GM19351 (cell line): Measurements from ENCODE around the gene CENPE.
A peak's percentile ranks its signal among the peaks of the same experiment; 100 is the strongest.

Experiments used
- ATAC-seq: cut with Tn5 transposase; IDR thresholded peaks from one replicate; pipeline ENCODE4 v1.9.1; 2021; ENCODE audit warnings: mild to moderate bottlenecking, moderate library complexity; ENCODE audit not compliant: unreplicated experiment

CENPE gene

DNA sequence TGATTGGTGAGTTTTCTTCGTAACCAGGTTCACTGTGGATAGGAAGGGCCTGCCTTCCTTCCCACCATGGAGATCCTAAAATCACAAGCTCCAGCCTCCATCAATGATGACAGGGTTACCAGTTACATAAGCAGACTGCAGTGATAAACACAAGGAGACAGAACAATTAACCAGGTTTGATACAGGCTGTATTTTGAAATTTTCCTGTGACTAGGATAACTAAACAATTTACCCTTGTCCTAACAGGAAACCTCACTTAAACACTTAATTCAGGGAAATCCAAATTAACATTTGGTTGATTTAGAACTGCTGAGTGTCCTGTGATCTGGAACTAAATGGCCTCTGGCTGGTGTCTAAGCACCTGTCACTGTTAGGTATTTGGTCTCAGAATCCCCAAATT, 118.5 kb downstream of the CENPE start:
- no peak for ATAC-seq

DNA sequence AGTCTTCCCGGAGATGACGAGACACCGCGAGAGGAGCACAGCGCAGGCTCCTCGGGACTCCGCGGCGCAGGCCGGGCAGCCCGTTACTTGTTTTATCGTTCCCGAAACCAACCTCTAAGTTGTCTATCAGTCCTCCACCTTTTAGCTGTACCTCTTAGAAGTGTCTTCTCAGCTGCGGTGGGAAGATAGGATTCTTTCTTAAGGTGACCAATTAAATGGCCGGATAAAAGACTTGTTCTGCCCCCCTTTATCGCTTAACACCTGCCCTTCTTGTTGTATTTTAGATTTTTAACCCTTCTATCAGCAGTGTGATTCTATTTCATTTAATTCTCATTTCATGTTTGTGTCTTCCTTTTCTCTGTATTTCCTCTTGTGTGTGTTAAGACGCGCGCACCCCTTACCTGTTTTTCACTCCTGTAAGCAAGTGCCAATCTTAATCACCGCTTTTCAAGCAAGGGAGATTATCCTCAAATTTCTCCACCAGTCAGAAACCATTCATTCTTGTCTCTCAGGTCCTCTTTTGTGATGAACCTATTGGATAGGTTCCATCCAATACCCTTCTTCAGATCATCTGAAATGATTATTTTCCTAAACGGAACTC, 121.3 kb downstream of the CENPE start, which contains the start of gene SLC9B2:
Gene SLC9B2 (minus strand): TSS at position 15 of the 601 bp plus-strand sequence. CDS start 9,211 bp downstream, outside the sequence.
- ATAC-seq, result peak; percentile 46

DNA sequence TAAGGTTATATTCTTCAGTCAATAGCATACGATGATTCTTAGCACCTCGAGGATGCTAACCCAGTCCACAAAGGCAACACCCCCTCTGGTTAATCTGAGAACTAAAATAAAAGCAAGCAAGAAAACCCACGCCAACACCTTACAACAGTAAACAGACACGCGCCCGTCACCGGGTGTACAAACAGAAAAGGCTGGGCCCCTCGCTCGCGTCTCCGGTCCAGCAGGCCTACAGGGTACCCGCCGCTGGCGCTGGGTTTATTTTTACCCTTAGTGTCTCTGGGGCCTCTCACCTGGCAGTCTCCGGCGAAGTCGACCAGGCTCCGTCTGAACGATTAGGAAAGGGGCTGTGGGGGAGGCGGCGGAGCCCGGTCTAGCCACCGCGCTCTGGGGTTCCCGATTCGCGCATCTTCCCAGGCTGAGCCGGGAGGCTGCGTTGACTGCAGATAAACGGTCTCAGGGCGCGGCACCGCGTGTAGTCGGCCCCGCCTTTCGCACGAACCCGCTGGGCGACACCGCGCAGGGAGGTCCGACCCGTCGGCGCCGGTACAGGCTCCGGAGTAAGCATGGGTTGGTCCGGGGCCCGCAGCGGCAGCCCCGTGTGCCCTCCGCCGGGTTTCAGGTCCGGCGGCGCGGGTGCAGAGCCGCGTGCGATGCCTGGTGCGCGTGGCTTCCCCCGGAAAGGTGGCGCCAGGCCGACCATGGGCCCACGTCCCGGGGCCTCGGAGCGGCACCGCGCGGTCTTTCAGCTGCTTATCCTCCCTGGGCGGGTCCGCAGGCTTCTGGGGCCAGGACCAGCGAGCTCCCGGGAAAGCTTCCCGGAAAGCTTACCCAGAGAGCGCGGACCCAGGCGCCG, 122.0 kb downstream of the CENPE start:
- ATAC-seq, result peak; percentile 60

DNA sequence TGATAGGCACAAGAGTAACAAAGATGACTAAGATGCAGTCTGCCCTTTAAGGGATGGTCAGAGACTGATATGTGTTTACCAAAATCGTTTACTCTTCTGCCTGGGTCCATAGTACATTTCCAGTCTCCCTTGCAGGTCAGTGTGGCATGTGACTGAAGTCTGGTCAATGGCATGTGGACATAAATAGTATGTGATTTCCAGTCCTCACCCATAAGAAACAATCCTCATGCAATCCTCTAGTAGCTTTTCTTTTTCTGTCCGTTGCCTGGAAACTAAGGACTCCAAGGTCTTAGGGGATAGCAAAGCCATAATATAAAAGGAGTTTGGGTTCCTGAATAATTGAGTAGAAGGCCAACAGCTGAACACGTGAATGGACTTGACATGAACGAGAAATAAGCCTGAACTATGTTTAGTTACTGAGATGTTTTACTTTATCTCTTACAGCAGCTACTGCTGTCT, 122.7 kb downstream of the CENPE start:
- peak; percentile 0 for ATAC-seq

DNA sequence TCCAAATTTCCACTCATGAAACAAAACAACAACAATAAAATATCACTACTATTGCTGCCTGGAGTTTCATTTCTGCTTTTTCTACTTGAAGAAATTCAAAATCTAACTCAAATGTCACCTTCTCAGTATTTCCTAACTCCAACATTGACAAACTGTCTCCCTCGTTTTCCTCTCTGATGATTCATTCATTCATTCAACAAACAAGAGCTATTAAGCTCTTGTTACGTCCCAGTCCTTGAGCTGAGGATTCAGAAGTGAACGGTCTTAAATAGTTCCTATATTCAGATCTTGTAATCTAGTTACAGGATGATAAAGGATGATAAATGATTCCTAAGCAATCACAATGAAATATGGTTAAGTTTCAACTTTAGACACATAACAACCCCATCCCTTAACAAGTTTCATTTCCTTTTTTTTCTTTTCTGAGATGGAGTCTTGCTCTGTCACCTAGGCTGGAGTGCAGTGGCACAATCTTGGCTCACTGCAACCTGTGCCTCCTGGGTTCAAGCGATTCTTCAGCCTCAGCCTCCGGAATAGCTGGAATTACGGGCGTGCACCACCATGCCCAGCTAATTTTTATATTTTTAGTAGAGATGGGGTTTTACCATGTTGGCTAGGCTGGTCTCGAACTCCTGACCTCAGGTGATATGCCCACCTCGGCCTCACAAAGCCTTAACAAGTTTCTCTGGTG, 123.3 kb downstream of the CENPE start:
- ATAC-seq, result peak; percentile 33

DNA sequence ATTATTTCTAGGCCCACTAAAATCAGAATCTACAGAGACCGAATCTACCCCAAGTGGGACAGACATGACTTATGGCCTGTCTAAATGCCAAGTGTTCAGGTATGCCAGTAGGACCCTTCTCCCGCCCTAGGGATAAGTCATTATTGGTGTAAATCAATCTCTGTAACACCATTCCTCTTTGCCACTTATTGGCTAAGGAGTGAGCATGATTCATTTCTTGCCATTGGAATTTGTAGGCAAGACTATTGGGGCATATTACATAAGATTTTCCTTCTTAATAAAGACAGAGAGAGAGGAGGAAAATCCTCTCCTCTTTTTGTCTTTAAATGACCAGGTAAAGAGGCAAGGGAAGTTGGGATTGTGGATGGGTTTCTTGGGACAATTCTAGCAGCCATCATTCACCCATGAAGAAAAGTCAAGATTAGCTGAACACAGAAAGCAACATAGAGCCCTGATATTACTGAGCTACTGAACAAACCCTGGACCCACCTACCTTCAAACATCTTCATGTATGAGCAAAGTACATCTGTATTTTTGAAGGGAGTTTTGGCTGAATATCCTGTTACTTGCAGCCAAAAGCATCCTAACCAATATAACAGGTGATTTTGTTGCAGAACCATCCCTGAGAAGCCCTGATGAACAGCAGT, 124.2 kb downstream of the CENPE start:
- no peak for ATAC-seq

DNA sequence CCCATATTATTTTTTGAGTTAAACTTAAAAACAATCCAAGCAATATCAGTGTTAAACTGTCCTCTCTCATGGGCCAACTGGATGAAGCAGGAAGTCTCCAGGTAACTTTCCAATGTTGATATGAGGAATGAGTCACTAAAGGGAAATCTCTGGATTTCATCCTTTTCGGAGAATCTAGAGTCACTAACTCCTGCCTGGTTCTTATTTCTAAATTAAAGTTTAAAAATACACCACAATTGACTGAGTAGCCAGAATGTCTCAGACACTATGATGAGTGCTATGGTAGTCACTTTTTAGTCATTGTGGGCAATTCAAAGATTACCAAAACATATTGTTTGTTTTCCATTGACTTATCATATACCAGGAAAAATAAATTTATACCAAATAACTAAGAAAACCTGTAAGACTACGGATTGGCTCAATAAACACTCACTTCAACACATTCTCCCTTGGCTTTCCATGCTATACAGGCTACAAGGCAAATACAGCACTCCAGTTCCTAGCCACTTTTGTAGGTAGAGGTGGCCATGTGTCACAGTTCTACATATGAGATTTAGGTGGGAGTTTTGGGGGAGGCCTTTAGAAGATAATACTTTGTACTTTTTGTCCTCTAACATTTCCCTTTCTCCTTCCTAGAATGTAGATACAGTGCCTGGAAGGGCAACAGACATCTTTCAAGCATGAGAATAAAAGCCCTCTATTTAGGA, 130.1 kb downstream of the CENPE start:
- ATAC-seq, result no peak

DNA sequence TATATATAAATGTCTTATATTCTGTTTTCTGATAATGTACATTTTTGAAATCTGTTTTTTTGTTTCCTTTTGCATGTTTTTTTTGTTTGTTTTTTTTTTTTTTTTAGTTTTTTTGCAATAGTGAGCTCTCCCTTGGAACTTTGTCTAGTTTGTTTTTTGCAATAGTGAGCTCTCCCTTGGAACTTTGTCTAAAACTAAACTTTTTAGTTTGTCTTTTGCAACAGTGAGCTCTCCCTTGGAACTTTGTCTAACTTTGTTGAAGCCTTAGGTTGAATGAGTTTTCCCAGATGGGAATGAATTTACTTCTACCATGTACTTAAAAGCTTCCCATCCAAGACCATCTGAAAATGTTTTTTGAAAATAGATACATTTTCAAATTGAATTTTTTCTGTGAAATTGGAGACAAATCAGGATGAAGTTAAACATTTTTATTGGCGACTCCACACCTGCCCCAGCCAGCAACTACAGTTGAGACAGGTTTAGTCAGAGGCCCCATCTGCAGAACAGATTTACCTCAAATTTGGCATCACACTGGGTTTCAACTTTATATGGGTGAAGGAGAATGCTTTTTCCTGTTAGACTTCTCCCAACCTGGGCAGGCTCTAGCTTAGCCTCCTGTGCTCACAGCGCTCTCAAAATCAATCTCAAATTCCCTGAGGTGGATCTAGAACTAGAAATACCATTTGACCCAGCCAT, 137.5 kb downstream of the CENPE start:
- ATAC-seq, result no peak
